GM19043 (cell line): ENCODE results near the gene IFITM1.
"Not testable (repeated sequence)": the region's sequence is repeated elsewhere in the genome, so short reads cannot be mapped to it uniquely, and the experiment has no call there.

ENCODE experiments used
- ATAC-seq: cut with Tn5 transposase; IDR thresholded peaks from one replicate; pipeline ENCODE4 v1.9.1; 2021; ENCODE audit warnings: low read depth; ENCODE audit not compliant: unreplicated experiment

IFITM1 gene

DNA sequence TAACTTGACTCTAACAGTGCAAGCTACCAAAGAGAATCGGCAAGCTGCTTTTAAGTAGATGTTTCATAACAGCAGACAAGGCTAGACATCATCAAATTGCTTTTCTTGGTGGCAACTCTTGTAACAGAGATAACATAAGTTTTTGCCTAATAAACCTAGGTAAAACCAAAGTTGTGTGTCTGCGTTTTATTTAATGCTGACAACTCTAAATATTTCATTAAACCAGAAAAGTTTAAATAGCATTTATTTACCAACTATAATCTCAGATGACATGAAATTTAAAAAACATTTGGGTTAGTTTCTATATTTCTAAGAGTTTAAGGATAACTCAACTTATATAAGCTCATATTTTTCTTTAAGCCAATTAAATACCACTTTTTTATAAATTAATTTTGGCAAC, 26.1 kb downstream of the IFITM1 start:
- ATAC-seq = no peak

- no peak for ATAC-seq
Observed at GRCh38 chr11:340539-341512, 27.0 kb downstream of the IFITM1 start.

GRCh38 chr11:342328-342727, 28.5 kb downstream of the IFITM1 start:
- no peak for ATAC-seq

- ATAC-seq = no peak
Observed at GRCh38 chr11:344836-345578, 31.2 kb downstream of the IFITM1 start.

GRCh38 chr11:346529-346928, 32.7 kb downstream of the IFITM1 start:
- no peak for ATAC-seq

DNA sequence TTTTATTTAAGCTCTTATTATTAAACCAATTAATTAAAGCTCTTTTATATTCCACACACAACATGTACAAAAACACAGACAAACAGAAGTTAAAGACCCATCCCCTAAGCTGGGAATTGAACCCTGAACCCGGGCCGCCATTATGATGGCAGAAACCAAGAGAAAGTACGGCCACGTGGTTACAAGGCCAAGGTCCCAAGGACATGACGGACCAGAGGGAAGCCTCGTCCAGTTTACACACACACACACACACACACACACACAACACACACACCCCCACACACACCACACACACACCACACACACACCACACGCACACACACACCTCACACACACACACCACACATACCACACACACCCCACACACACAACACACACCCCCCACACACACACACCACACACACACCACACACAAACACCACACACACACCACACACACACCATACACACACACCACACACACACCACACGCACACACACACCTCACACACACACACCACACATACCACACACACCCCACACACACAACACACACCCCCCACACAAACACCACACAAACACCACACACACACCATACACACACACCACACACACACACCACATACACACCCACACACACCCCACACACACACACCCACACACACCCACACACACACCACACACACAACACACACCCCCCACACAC, 35.6 kb downstream of the IFITM1 start:
- not testable (repeated sequence) for ATAC-seq

DNA sequence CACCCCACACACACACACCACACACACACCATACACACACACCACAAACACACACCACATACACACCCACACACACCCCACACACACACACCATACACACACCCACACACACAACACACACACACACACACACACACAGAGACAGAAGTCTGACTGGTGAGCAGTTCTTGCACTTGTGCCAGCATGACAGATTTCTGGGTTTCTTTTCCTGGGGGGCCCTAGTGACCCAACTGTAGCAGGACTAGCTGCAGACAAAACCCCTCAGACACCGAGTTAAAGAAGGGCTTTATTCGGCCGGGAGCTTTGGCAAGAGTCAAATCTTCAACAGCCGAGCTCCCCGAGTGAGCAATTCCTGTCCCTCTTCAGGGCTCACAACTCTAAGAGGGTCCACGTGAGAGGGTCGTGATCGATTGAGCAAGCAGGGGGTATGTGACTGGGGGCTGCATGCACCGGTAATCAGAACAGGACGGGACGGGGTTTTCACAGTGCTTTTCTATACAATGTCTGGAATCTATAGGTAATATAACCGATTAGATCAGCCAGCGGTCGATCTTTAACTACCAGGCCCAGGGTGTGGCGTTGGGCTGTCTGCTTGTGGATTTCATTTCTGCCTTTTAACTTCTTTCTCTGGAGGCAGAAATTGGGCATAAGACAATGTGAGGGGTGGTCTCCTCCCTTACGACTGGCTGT, 36.3 kb downstream of the IFITM1 start:
- not testable (repeated sequence) for ATAC-seq

- ATAC-seq = no peak
Observed at GRCh38 chr11:350723-351255, 36.9 kb downstream of the IFITM1 start.

DNA sequence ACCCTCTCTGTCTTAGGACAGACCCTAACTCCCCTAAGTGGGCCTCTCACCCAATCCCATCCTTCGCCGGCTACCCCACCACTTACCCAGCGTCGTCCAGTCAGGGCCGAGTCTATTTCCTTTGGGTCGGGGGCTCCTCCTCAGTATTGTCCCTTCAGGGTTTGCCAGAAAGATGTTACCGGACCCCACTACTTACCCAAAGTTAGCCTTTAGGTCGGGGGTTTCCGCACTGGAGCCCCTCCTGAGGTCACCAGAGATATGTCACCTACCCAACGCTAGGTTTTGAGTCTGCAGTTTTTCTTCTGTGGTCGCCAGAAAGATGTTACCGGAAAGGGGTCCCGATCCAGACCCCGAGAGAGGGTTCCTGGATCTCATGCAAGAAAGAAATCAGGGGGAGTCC, 37.6 kb downstream of the IFITM1 start:
- ATAC-seq = no peak

DNA sequence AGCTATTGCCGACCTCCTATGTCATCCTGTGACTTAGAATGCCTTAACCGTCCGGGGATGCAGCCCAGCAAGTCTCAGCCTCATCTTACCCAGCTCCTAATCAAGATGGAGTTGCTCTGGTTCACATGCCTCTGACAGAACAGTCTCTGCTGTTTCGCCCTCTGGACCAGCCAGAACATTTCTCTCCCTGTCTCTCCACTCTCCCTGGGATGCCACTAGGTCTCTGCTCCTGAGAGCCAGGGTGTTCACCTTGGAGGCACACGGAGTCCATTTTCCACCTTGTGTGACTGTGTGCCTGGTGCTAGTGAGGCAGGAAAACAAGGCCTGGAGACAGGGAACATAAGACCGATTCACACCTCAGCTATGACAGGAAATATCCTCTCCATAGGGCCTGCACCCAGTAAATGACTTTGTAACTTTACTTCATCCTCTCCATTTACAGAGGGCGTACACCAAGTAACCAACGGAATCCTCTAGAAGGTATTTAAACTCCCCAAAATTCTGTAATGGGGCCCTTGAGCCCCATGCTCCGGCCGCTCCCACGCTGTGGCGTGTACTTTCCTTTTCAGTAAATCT, 38.7 kb downstream of the IFITM1 start:
- no peak for ATAC-seq

DNA sequence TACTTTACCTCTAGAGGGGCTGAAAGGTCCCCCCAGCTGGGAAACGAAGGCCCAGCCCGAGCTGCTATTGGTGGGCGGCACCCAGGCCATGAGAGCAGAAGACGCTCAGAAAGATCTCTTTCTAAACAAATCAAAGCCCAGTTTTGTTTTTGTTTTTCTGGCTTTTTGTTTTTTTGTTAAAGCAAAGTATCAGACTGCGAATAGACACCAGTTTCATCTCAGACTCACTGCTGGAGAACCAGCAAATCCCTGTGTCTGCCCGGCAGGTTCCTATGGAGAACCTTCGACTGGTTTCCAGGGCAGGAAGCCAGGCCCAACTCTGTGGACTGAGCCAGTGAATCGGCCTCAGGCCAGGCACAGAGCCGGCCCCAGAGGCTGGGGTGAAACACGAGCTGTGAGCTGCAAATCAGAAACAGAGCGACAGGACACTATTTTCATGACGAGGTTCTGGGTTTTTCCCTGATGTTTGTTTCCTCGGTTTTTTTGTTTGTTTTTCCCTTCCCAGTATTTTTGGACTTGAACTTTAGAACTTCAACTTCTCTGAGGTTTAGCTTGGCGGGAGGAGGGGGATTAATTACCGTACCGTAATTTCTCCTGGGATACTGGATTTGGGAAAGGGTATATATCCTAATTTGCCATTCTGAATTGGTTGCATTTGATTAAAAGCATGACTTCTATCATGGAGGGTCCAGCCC, 39.5 kb downstream of the IFITM1 start:
- ATAC-seq = no peak

GRCh38 chr11:355581-356458, 42.0 kb downstream of the IFITM1 start:
- ATAC-seq = no peak

GRCh38 chr11:356610-357009, 42.8 kb downstream of the IFITM1 start:
- no peak for ATAC-seq

GRCh38 chr11:357582-357981, 43.7 kb downstream of the IFITM1 start:
- no peak for ATAC-seq

GRCh38 chr11:358129-358800, 44.4 kb downstream of the IFITM1 start:
- ATAC-seq = no peak

DNA sequence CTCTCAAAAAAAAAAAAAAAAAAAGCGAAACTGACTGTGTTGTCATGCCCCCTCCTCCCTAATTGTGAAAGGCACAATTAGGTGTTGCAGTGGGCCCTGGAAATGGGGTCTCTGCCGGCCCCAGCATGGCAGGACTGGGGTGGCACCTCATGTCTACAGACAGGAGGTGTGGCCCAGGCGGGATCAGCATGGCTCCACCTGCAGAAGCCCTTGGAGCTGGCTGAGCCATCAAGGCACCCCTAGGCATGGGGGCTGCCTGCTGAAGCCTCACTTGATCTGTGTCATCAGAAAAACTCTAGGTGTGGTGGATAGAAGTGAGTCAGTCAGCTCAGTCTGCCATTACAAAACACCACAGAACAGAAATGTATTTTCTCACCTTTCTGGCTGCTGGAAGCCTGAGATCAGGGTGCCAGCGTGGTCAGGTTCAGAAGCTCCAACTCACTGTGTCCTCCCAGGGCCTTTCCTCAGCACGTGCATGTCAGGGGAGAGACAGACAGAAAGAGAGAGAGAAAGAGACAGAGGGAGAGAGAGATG, 45.4 kb downstream of the IFITM1 start:
- ATAC-seq = no peak
